Measurements from ENCODE around the gene DUSP16. TPM values are rescaled to one million over a fixed set of nuclear protein-coding genes. Genes with fewer than 3 reads are reported as not detected.

The DUSP16 gene
- total and polyA plus RNA-seq, 3 donors from 2014 or later: 22.5 to 48.6 (median 42.1) TPM

DNA sequence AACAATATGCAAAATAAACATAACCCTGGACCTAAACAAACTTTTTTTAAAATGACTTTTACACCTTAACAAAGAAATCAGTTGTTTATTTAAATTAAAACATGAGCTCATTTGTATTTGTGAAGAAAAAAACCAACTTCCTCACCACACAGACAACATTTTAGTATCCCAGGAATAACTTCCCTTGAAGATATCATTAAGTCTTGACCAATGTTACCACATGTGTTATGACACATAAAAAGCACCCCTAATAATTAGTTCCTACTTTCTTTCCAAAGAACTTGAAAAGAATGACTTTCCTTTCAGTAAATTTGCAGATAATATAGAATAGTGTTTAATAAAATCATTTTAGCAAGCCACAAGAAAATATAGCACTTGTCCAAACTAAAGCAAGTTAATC lies 42.4 kb downstream of the DUSP16 start:
- no peak for DNase-seq
- H3K9me3 ChIP-seq: no peaks in the 10 kb centered on the region
- H3K27me3 ChIP-seq: no peaks in the 10 kb centered on the region
- intact Hi-C loops (cut with DNase I; ENCODE audit: low total_unique reads): no loop called here
- no peaks in the 10 kb centered on the region for H3K36me3 ChIP-seq (ENCODE audit: low read depth, missing control alignments)
- no peak for TF ChIP-seq POLR2A (IDR thresholded peaks at IDR 0.05)
- TF ChIP-seq, protein P1, sequence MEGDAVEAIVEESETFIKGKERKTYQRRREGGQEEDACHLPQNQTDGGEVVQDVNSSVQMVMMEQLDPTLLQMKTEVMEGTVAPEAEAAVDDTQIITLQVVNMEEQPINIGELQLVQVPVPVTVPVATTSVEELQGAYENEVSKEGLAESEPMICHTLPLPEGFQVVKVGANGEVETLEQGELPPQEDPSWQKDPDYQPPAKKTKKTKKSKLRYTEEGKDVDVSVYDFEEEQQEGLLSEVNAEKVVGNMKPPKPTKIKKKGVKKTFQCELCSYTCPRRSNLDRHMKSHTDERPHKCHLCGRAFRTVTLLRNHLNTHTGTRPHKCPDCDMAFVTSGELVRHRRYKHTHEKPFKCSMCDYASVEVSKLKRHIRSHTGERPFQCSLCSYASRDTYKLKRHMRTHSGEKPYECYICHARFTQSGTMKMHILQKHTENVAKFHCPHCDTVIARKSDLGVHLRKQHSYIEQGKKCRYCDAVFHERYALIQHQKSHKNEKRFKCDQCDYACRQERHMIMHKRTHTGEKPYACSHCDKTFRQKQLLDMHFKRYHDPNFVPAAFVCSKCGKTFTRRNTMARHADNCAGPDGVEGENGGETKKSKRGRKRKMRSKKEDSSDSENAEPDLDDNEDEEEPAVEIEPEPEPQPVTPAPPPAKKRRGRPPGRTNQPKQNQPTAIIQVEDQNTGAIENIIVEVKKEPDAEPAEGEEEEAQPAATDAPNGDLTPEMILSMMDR (IDR thresholded peaks at IDR 0.05): no peak
- no peak overlapping the region for H3K27ac ChIP-seq
- H3K4me1 ChIP-seq: no peaks in the 10 kb centered on the region
- H3K4me3 ChIP-seq: no peak overlapping the region

DNA sequence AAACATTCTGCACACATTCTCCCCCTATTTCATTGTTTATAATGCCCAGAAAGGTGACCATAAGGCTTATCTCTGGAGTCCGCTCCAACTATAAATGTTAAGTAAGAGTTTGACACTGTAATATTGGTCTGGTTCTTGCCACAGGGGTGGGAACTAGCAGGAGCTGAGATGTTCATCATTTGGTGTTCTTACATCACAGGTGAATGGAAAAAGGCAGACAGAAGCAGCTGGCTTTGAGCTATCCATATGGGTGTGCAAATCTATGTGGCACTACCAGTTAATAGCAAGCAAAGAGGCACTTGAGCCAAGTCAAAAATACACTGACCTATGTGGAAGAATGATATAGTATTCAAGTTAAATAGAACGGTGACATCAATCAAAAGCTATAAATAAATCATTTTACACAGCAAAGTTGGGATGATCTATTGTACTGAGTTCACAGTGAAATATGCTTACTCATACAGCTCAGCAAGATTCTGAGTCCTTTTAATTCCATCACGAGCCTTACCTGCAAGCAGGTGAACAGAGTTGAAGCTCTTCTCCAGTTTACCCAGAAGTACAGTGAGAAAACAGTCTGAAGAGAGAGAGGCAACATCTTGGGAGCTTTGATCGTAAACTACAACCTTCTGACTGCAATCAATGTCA lies 43.2 kb downstream of the DUSP16 start:
- H3K27me3 ChIP-seq: no peaks in the 10 kb centered on the region
- intact Hi-C loops (cut with DNase I; ENCODE audit: low total_unique reads): no loop called here
- H3K4me1 ChIP-seq: no peaks in the 10 kb centered on the region
- no peak overlapping the region for H3K4me3 ChIP-seq
- 86 to 91% methylated on average over 4 of the region's 4 CpGs for WGBS, 2 donors
- no peak for TF ChIP-seq POLR2A (IDR thresholded peaks at IDR 0.05)
- TF ChIP-seq, protein P1 (IDR thresholded peaks at IDR 0.05): no peak
- no peaks in the 10 kb centered on the region for H3K9me3 ChIP-seq
- H3K27ac ChIP-seq: no peak overlapping the region
- H3K36me3 ChIP-seq (ENCODE audit: low read depth, missing control alignments): no peaks in the 10 kb centered on the region
- DNase-seq: no peak

DNA sequence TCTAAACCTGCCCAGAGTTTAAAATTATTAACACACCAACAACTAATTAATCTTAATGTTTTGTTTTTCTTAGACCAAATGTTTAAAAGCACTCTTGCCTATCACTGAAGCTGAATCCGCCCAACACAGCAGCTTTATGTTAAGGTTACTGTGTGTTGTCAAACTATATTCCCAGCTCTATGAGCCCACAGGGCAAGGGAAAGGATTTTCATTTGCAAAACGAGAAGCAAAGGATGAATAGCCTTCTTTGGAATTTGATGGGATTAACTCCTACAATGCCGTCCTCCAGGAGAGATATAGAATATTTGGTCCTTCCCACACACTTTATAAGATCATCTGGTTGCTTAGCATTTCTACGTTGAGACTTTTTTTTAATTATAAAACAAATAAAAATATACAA lies 43.7 kb downstream of the DUSP16 start:
- Histone ChIP-seq H3K9me3 (no peaks in the 10 kb centered on the region), H3K36me3 (ENCODE audit: low read depth, missing control alignments) (no peaks in the 10 kb centered on the region), H3K27me3 (no peaks in the 10 kb centered on the region), H3K4me1 (no peaks in the 10 kb centered on the region), H3K27ac (no peak overlapping the region), H3K4me3 (no peak overlapping the region)
- WGBS, 2 donors: 66 to 81% methylated on average over 4 of the region's 4 CpGs
- no peak for TF ChIP-seq POLR2A (IDR thresholded peaks at IDR 0.05)
- TF ChIP-seq, protein P1 (IDR thresholded peaks at IDR 0.05): no peak
- DNase-seq: no peak
- intact Hi-C loops (cut with DNase I; ENCODE audit: low total_unique reads): no loop called here

DNA sequence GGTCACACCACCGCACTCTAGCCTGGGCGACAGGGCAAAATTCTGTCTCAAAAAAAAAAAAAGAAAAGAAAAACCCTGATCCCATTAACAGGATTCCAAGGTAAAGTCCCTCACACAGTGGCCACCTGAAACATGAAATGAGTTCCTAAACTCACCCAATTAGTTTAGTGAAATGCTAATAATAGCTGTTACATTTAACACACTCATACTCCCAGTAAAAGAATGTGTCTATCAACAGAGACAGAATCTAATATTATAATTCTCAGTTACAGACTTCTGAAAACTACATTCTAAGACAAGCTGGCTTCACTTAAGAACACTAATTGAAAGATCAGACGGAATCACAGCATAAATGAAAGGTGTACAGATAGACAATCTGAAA lies 44.2 kb downstream of the DUSP16 start:
- TF ChIP-seq, protein P1 (IDR thresholded peaks at IDR 0.05): no peak
- no peak for TF ChIP-seq POLR2A (IDR thresholded peaks at IDR 0.05)
- no peaks in the 10 kb centered on the region for H3K27me3 ChIP-seq
- DNase-seq: no peak
- H3K9me3 ChIP-seq: no peaks in the 10 kb centered on the region
- H3K4me1 ChIP-seq: no peaks in the 10 kb centered on the region
- H3K36me3 ChIP-seq (ENCODE audit: low read depth, missing control alignments): no peaks in the 10 kb centered on the region
- WGBS, 2 donors: 85 to 93% methylated on average over 3 of the region's 3 CpGs
- intact Hi-C loops (cut with DNase I; ENCODE audit: low total_unique reads): no loop called here
- H3K4me3 ChIP-seq: no peak overlapping the region
- H3K27ac ChIP-seq: no peak overlapping the region

DNA sequence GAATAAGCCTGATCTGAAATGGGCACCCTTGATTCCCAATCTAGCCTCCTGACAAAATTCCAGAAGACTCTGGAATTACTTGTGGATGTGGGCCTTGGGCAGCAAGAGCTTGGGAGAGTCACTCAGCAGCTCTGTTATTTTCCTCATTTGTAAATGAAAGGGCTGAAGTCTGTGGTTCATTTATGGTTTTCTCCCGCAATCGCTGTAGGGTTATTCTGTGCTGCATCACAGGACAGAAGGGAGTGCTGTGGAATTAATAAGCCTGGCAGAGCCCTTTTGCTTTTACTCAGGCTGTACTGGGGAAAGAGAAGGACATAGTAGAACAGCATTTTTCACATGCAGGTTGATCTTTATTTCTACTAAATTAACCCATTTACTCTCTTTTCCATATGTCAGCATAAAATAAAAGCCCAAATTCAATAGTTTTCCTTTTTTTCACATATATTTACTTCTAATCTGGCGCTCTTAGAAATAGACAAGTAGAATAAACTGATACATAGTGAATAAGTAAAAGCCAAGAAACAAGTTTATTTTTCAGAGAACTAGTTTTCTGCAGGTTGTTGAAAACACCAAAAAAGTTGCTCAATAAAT lies 49.2 kb downstream of the DUSP16 start:
- H3K36me3 ChIP-seq (ENCODE audit: low read depth, missing control alignments): no peaks in the 10 kb centered on the region
- H3K9me3 ChIP-seq: no peaks in the 10 kb centered on the region
- H3K27ac ChIP-seq: no peak overlapping the region
- intact Hi-C loops (cut with DNase I; ENCODE audit: low total_unique reads): no loop called here
- H3K4me1 ChIP-seq: no peaks in the 10 kb centered on the region
- 70 to 72% methylated on average over 3 of the region's 3 CpGs for WGBS, 2 donors
- H3K27me3 ChIP-seq: no peaks in the 10 kb centered on the region
- H3K4me3 ChIP-seq: no peak overlapping the region
- DNase-seq: no peak
- TF ChIP-seq POLR2A (IDR thresholded peaks at IDR 0.05): no peak
- TF ChIP-seq, protein P1 (IDR thresholded peaks at IDR 0.05): no peak
